Esophagus squamous epithelium (tissue), 5 donors: ENCODE measurements around the gene TMEM101. TPM values are rescaled to one million over a fixed set of nuclear protein-coding genes. Genes with fewer than 3 reads are reported as not detected.
"Not testable (repeated sequence)": the region's sequence is repeated elsewhere in the genome, so short reads cannot be mapped to it uniquely, and the experiment has no call there.

Experiments used
- DNase-seq: peaks from one replicate; lab custom pipeline; 2025; lab: John Stamatoyannopoulos, UW
- H3K27ac ChIP-seq, 4 donors: fragments of 200-600 bp; sonication (generic); one replicate each; pipeline ENCODE4 v1.5.1; 2016 to 2019; ENCODE audit warnings: mild to moderate bottlenecking in 1 of 4
- H3K27me3 ChIP-seq, 4 donors: fragments of 200-600 bp; sonication (generic); 1 replicate in 3 of 4; 2 replicates in 1 of 4; pipeline versions ENCODE4 v1.5.1 to v1.6.0; 2017 to 2021; ENCODE audit warnings: antibody characterized with exemption in 1 of 4
- H3K36me3 ChIP-seq, 3 donors: fragments of 200-600 bp; sonication (generic); one replicate each; pipeline ENCODE4 v1.5.1; 2016 to 2019
- H3K4me1 ChIP-seq, 3 donors: fragments of 200-600 bp; sonication (generic); one replicate each; pipeline ENCODE4 v1.5.1; 2017 to 2019
- H3K4me3 ChIP-seq, 4 donors: fragments of 200-600 bp; sonication (generic); 1 replicate in 3 of 4; 2 replicates in 1 of 4; pipeline ENCODE4 v1.5.1; 2016 to 2019; ENCODE audit warnings: mild to moderate bottlenecking in 2 of 4, moderate library complexity in 1 of 4
- H3K9me3 ChIP-seq, 3 donors: fragments of 200-600 bp; sonication (generic); one replicate each; pipeline ENCODE4 v1.5.1; 2016 to 2019
- POLR2A ChIP-seq, 4 donors: fragments of 450-650 bp; IDR thresholded peaks; one replicate each; pipeline ENCODE4 v1.6.1; 2017; ENCODE audit warnings: antibody characterized with exemption in 4 of 4, mild to moderate bottlenecking in 4 of 4, moderate library complexity in 3 of 4
- WGBS, 2 donors: methylation state at CpG; one replicate each; pipeline ENCODE4 v1.1.5; 2018; 5-methylcytosine and 5-hydroxymethylcytosine counted together
- intact Hi-C: fragments of 100-400 bp; cut with DNase I; formaldehyde crosslinking; loops from one replicate; pipeline ENCODE4 v1.15.0; 2022
- total RNA-seq, 4 donors: library from RNA; depleted of rRNA; stranded (reverse); fragments of >200 nt; gene quantifications; one replicate each; pipeline ENCODE4 v1.1.0, GENCODE V29; 2016
- TF ChIP-seq, protein P1 (sequence below), 6 experiments: fragments of 450-650 bp in 4 of 6; fragments of 200-600 bp in 2 of 6; sonication (generic) in 2 of 6; IDR thresholded peaks; one replicate each; pipeline ENCODE4 v1.5.1; 2016 to 2019; ENCODE audit warnings: antibody characterized with exemption in 6 of 6, mild to moderate bottlenecking in 4 of 6, moderate library complexity in 4 of 6
- donor health status: DM: yes; HTN: yes; CAD: no.

The TMEM101 gene
- total RNA-seq, 4 donors from 2014 or later: 20.6 to 40.8 (median 34.1) TPM

GRCh38 chr17:44044071-44044470 lies 29.3 kb upstream of the TMEM101 start:
- peaks cover 16 to 54% (median 36%) of the 10 kb centered on the region in 3 donors for H3K4me1 ChIP-seq
- peak overlapping the region; percentile 7 to 77 (median 45) for H3K27ac ChIP-seq
- peaks cover 0 to 45% (median 6%) of the 10 kb centered on the region in 3 donors for H3K36me3 ChIP-seq
- no peak overlapping the region for H3K4me3 ChIP-seq
- TF ChIP-seq POLR2A (IDR thresholded peaks at IDR 0.05): no peak
- TF ChIP-seq, protein P1, sequence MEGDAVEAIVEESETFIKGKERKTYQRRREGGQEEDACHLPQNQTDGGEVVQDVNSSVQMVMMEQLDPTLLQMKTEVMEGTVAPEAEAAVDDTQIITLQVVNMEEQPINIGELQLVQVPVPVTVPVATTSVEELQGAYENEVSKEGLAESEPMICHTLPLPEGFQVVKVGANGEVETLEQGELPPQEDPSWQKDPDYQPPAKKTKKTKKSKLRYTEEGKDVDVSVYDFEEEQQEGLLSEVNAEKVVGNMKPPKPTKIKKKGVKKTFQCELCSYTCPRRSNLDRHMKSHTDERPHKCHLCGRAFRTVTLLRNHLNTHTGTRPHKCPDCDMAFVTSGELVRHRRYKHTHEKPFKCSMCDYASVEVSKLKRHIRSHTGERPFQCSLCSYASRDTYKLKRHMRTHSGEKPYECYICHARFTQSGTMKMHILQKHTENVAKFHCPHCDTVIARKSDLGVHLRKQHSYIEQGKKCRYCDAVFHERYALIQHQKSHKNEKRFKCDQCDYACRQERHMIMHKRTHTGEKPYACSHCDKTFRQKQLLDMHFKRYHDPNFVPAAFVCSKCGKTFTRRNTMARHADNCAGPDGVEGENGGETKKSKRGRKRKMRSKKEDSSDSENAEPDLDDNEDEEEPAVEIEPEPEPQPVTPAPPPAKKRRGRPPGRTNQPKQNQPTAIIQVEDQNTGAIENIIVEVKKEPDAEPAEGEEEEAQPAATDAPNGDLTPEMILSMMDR (IDR thresholded peaks at IDR 0.05): no peak
- intact Hi-C loops: no loop called here
- WGBS, 2 donors: 8 to 9% methylated on average over 1 of the region's 1 CpG
- no peak for DNase-seq
- no peaks in the 10 kb centered on the region for H3K9me3 ChIP-seq
- no peaks in the 10 kb centered on the region for H3K27me3 ChIP-seq

DNA sequence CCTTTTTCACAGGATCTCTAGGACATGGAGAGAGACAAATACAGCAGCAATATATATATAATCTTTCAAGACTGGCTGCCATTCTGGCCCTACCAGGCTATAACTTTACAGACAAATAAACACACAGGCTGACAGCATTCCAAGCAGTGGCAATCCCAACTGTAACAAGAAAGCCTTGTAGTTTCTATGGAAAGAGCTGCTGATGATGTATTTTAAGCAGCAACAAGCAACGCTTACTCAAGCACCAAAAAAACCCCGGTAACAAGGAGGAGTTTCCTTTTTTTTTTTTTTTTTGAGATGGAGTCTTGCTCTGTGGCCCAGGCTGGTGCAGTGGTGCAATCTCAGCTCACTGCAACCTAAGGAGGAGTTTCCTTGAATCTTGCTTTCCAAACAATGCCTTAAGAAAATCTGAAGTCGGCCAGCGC lies 28.5 kb upstream of the TMEM101 start:
- Histone ChIP-seq H3K4me3 (no peak overlapping the region), H3K4me1 (peaks cover 16 to 54% (median 36%) of the 10 kb centered on the region in 3 donors), H3K27ac (peak overlapping the region; percentile 7 to 77 (median 51)), H3K36me3 (peaks cover 0 to 45% (median 8%) of the 10 kb centered on the region in 3 donors), H3K9me3 (no peaks in the 10 kb centered on the region), H3K27me3 (no peaks in the 10 kb centered on the region)
- 16 to 41% methylated on average over 2 to 4 of the region's 4 CpGs for WGBS, 2 donors
- TF ChIP-seq POLR2A (IDR thresholded peaks at IDR 0.05): no peak
- TF ChIP-seq, protein P1 (IDR thresholded peaks at IDR 0.05): no peak
- intact Hi-C loops: no loop called here
- DNase-seq: no peak

- Histone ChIP-seq H3K27me3 (no peaks in the 10 kb centered on the region), H3K9me3 (no peaks in the 10 kb centered on the region), H3K4me1 (peaks cover 16 to 53% (median 36%) of the 10 kb centered on the region in 3 donors), H3K27ac (peak overlapping the region; percentile 51 to 79 (median 69)), H3K36me3 (peaks cover 13 to 46% (median 30%) of the 10 kb centered on the region in 3 donors), H3K4me3 (no peak overlapping the region)
- TF ChIP-seq POLR2A (IDR thresholded peaks at IDR 0.05): no peak
- TF ChIP-seq, protein P1 (IDR thresholded peaks at IDR 0.05): no peak
- 27 to 43% methylated on average over 5 to 6 of the region's 6 CpGs for WGBS, 2 donors
- intact Hi-C loops: no loop called here
- DNase-seq: no peak
Observed at GRCh38 chr17:44039829-44040635, 25.3 kb upstream of the TMEM101 start.

DNA sequence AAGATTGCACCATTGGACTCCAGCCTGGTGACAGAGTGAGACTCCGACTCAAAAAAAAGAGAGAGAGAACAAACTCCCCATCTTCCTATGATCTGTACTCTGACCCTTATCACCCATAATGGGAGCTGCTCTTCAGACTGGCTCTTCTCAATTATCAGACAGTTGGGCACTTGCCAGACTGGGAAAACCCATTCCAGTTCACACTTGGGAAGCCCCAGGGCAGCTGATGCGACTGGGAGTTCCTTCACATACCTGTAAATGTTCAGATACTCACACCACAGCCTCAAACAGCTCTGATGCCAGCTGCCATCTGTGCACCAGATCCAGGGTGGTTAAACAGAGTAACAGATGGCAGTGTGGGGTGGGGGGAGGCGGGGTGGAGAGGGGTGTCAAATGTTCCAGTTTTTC lies 23.8 kb upstream of the TMEM101 start:
- H3K4me3 ChIP-seq: no peak overlapping the region
- peaks cover 16 to 39% (median 22%) of the 10 kb centered on the region in 3 donors for H3K4me1 ChIP-seq
- intact Hi-C loops: no loop called here
- peaks cover 13 to 52% (median 30%) of the 10 kb centered on the region in 3 donors for H3K36me3 ChIP-seq
- TF ChIP-seq, protein P1 (IDR thresholded peaks at IDR 0.05): no peak
- TF ChIP-seq POLR2A (IDR thresholded peaks at IDR 0.05): no peak
- no peaks in the 10 kb centered on the region for H3K9me3 ChIP-seq
- H3K27ac ChIP-seq: no peak overlapping the region
- no peaks in the 10 kb centered on the region for H3K27me3 ChIP-seq
- 52 to 80% methylated on average over 1 to 3 of the region's 3 CpGs for WGBS, 2 donors
- DNase-seq: no peak

- DNase-seq: no peak
- peaks cover 13 to 27% (median 16%) of the 10 kb centered on the region in 3 donors for H3K4me1 ChIP-seq
- no peaks in the 10 kb centered on the region for H3K9me3 ChIP-seq
- 91% methylated on average over 2 of the region's 2 CpGs for WGBS, 2 donors
- no peak for TF ChIP-seq POLR2A (IDR thresholded peaks at IDR 0.05)
- TF ChIP-seq, protein P1 (IDR thresholded peaks at IDR 0.05): no peak
- H3K27ac ChIP-seq: no peak overlapping the region
- H3K4me3 ChIP-seq: no peak overlapping the region
- no peaks in the 10 kb centered on the region for H3K27me3 ChIP-seq
- intact Hi-C loops: no loop called here
- peaks cover 13 to 53% (median 30%) of the 10 kb centered on the region in 3 donors for H3K36me3 ChIP-seq
Observed at GRCh38 chr17:44037471-44037870, 22.7 kb upstream of the TMEM101 start.

- H3K27ac ChIP-seq, H3K4me3 ChIP-seq, intact Hi-C loops, DNase-seq, H3K9me3 ChIP-seq, H3K27me3 ChIP-seq, H3K4me1 ChIP-seq: not testable (repeated sequence)
- no CpG with 5 or more reads among the region's 3 CpGs for WGBS, 2 donors
- peaks cover 13 to 76% (median 30%) of the 10 kb centered on the region in 3 donors for H3K36me3 ChIP-seq
Observed at GRCh38 chr17:44034688-44035087, 19.9 kb upstream of the TMEM101 start.
